ENCODE measurements around the gene RAB11FIP3.
"Not testable (repeated sequence)": the region's sequence is repeated elsewhere in the genome, so short reads cannot be mapped to it uniquely, and the experiment has no call there.

RAB11FIP3 gene

DNA sequence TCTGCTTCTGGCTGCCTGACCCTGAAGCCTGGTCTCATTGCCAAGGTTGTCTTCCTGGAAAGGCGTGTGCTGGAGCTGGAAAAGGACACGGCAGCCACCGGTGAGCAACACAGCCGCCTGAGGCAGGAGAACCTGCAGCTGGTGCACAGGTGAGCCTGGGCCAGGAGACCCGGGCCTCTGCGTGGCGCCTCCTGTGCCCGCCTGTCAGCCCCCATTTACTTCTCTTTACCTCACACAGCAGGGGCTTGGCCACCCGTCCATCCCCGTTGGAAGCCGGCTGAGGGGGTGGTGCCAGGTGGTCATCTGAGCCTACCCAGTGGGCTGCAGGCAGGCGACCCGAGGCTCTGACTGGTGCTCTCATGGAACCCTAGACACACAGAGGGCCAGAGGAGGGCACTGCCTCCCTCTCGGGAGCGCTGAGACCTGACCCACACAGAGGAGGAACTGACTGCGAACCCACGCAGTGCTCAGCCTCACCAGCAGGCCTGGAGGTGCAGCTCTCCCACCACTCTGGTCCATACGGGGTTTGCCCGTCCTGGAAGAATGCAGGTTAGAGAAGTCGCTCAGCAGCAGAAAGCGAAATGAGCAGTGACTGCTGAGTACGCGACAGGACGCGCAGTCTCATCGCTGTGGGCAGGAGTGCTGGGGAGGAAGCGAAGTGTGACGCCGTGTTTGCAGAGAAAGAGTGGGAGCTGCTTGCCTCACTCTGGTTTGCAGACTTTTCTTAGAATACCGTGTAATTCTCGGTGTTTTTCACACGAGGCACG, 80.2 kb downstream of the RAB11FIP3 start:
- H3K4me3 ChIP-seq (ENCODE audit: low read depth, low read length), result no peak overlapping the region
- TF ChIP-seq, protein P1, sequence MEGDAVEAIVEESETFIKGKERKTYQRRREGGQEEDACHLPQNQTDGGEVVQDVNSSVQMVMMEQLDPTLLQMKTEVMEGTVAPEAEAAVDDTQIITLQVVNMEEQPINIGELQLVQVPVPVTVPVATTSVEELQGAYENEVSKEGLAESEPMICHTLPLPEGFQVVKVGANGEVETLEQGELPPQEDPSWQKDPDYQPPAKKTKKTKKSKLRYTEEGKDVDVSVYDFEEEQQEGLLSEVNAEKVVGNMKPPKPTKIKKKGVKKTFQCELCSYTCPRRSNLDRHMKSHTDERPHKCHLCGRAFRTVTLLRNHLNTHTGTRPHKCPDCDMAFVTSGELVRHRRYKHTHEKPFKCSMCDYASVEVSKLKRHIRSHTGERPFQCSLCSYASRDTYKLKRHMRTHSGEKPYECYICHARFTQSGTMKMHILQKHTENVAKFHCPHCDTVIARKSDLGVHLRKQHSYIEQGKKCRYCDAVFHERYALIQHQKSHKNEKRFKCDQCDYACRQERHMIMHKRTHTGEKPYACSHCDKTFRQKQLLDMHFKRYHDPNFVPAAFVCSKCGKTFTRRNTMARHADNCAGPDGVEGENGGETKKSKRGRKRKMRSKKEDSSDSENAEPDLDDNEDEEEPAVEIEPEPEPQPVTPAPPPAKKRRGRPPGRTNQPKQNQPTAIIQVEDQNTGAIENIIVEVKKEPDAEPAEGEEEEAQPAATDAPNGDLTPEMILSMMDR (IDR thresholded peaks at IDR 0.05; ENCODE audit: borderline replicate concordance, insufficient read depth, low read depth, low read length), result no peak

DNA sequence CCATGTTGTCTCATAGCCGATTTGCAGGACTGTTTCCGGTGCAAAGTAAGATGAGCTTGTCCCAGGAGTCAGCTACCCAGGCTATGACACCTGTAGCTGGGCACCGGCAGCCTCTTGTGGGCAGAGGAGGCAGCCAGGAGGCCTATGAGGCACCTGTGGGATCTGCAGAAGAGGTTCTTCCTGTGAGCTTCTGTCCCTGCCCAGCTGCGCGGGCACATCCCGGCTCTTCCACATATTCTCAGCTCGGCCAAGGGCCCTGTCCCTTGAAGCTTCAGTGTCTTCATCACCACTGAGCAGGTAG, 80.7 kb downstream of the RAB11FIP3 start:
- TF ChIP-seq, protein P1 (IDR thresholded peaks at IDR 0.05; ENCODE audit: borderline replicate concordance, insufficient read depth, low read depth, low read length), result no peak
- H3K4me3 ChIP-seq (ENCODE audit: low read depth, low read length), result no peak overlapping the region

DNA sequence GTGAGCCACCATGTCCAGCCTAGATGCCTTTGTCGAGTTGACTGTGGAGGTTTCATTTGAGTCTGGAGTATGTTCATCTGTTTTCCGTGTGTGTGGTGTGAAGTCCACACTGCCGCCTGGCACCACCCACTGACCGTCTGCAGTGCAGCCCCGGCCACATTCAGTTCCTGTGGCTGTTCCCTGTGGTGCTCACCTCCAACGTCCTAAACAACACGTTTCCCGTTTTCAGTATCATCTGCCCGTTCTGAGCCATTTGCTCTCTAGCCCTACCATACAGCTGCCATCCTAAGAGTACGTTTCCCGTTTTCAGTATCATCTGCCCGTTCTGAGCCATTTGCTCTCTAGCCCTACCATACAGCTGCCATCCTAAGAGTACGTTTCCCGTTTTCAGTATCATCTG, 82.1 kb downstream of the RAB11FIP3 start:
- H3K4me3 ChIP-seq (ENCODE audit: low read depth, low read length), result not testable (repeated sequence)

DNA sequence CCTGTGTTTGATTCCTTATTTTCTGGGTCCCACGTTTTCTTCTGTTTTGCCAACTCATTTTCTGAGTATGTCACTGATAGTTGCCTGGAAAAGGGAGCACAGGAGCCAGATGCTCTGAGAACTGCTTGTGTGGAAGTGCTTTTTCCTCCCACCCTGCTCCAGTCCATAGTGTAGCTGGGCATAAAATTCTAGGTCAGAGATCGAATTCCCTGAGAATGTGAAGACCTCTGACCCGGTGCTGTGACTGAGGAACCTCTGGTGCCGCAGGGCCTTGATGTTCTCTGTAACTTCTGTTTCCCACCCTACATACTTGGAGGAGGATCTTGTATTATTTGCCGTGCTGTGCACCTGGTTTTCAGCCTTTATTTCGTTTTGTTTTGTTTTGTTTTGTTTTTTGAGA, 82.5 kb downstream of the RAB11FIP3 start:
- TF ChIP-seq, protein P1 (IDR thresholded peaks at IDR 0.05; ENCODE audit: borderline replicate concordance, insufficient read depth, low read depth, low read length), result no peak

DNA sequence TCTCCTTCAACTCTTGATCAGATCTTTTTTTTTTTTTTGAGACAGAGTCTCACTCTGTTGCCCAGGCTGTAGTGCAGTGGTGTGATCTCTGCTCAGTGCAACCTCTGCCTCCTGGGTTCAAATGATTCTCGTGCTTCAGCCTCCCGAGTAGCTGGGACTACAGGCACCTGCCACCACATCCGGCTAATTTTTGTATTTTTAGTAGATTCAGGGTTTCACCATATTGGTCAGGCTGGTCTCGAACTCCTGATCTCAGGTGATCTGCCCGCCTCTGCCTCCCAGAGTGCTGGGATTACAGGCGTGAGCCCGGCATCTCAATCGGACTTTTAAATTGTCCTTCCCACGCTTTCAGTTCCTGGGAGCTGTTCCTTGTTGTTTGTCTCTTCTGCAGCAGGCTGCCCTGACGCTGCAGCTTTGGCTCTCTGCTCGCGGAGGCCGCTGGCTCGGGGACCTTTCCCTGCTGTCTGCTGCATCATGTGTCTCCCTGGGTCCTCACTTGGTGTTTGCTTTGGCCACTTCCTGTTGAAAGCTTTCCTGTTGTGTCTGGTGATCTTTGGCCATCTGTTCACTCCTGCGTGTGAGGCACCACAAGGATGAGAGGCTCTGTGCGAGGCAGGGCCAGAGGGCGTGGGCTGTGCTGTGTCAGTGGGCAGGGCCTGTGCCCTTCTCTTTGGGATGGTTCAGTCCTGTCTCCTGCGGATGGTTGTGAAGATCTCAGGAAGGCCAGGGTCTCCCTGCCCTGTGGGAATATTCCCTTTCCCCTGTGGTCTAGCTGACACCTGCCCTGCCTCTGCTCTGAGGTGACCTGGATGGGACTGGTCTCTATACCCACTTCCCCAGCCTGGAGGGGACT, 83.7 kb downstream of the RAB11FIP3 start:
- TF ChIP-seq, protein P1 (IDR thresholded peaks at IDR 0.05; ENCODE audit: borderline replicate concordance, insufficient read depth, low read depth, low read length), result no peak
- H3K4me3 ChIP-seq (ENCODE audit: low read depth, low read length), result no peak overlapping the region

More for the DNA sequence above, 82.5 kb downstream of the RAB11FIP3 start:
- no peak overlapping the region for H3K4me3 ChIP-seq (ENCODE audit: low read depth, low read length)

DNA sequence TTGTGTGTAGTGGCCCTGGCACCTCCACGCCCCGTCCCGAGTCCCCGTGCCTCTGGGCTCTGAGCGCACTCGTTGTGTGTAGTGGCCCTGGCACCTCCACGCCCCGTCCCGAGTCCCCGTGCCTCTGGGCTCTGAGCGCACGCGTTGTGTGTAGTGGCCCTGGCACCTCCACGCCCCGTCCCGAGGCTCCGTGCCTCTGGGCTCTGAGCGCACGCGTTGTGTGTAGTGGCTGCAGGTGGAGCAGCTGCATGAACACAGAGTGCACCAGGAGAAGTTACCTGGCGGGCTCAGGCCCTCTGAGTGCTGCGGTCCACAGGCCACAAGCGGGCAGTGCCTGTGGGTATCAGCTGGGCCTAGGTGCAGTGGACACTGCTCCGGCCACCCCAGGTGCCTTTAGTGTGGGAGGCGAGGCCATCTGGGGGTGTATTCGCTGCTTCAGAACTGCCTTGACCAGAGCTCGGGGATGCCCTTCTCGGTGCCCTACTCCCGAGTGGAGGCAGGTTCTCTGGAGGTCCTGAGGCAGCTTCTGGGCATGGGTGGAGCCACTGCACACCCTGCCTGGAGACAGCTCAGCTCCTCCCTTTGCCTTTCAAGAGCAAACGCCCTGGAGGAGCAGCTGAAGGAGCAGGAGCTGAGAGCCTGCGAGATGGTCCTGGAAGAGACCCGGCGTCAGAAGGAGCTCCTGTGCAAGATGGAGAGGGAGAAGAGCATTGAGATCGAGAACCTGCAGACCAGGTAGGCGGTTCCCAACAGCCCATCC, 84.8 kb downstream of the RAB11FIP3 start:
- TF ChIP-seq, protein P1 (IDR thresholded peaks at IDR 0.05; ENCODE audit: borderline replicate concordance, insufficient read depth, low read depth, low read length), result no peak
- H3K4me3 ChIP-seq (ENCODE audit: low read depth, low read length), result no peak overlapping the region

DNA sequence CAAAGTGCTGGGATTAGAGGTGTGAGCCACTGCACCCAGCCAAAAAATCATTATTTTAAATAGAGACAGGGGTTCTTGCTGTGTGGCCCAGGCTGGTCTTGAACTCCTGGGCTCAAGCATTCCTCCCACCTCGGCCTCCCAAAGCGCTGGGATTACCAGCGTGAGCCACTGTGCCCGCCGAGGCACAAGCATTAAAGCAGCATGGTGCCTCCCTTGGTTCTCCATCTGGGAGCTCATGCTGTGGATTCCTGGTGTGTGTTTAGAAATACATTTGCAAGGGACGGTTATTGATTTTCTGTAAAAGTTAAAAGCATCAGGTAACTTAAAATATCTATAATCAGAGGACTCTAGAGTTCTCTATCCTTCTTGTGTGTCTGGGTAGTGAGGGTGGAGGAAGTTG, 87.4 kb downstream of the RAB11FIP3 start:
- H3K4me3 ChIP-seq (ENCODE audit: low read depth, low read length), result no peak overlapping the region
- TF ChIP-seq, protein P1 (IDR thresholded peaks at IDR 0.05; ENCODE audit: borderline replicate concordance, insufficient read depth, low read depth, low read length), result no peak
